GM18907 (cell line): ENCODE measurements around the gene TLL2.

ENCODE experiments used
- ATAC-seq: cut with Tn5 transposase; IDR thresholded peaks from one replicate; pipeline ENCODE4 v1.9.1; 2021; ENCODE audit warnings: mild to moderate bottlenecking, moderate library complexity; ENCODE audit not compliant: unreplicated experiment

TLL2 gene

DNA sequence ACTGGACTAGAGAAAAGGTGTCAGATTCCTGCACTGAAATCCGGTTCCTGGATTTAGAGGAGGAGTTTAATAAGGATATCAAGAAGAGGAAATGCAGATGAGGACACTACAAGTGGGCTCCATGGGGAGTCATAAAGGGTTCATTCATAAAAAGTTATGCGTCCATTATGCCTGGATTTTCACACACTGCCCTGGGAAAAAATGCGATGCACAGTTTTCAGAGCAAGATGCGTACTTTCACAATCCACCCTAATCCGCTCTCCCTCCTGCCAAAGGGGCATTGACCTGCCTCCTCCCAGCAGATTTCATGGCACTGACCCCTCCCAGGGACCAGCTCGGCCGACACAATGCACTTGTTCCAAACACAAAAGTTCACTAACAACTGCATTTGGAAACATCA lies 112.7 kb downstream of the TLL2 start:
- no peak for ATAC-seq

GRCh38 chr10:96400465-96400864 lies 113.3 kb downstream of the TLL2 start:
- no peak for ATAC-seq

- no peak for ATAC-seq
Observed at GRCh38 chr10:96397902-96398301, 115.8 kb downstream of the TLL2 start.

GRCh38 chr10:96395931-96396877 lies 117.5 kb downstream of the TLL2 start:
- no peak for ATAC-seq

- no peak for ATAC-seq
Observed at GRCh38 chr10:96390460-96390864, 123.3 kb downstream of the TLL2 start.

DNA sequence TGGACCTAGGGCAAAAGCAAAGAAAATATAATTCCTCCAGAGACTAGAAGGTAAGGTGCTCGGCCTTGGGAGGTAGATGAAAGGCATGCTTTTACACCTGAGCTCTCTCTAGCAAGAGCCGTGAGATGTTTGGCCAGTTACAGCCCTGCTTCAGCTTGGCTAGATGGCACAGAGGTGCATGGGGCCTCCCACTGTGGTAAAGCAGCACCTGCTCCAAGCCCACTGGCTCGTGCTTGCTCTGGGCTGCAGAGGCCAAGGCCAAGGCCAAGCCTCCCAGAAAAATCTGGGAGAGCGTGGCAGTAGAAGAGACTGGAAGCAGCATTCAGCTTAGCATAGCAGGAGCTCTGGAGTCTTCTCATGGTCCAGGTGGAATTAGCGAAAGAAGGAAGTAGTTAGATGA lies 123.9 kb downstream of the TLL2 start:
- ATAC-seq, result no peak

GRCh38 chr10:96387601-96388000 lies 126.1 kb downstream of the TLL2 start:
- no peak for ATAC-seq

DNA sequence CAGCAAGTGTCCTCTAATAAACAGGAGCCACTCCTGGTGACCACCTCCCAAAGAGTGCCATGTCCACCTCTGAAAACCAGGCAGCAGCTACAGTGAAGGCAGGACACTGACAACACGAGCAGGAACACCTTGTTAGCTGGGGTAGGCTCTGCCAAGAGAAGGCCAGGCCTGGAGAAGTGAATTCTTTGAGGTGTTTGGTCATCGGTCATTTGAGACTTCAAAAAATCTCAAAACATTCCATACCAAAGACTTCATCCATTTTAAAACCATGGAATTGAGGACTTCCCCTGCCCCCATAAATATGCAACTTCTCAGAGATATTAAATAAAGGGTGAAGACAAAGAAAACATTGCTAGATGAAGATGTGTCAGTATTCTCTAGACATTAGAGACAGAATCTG lies 126.6 kb downstream of the TLL2 start:
- ATAC-seq, result no peak

GRCh38 chr10:96384506-96384905 lies 129.2 kb downstream of the TLL2 start:
- no peak for ATAC-seq

DNA sequence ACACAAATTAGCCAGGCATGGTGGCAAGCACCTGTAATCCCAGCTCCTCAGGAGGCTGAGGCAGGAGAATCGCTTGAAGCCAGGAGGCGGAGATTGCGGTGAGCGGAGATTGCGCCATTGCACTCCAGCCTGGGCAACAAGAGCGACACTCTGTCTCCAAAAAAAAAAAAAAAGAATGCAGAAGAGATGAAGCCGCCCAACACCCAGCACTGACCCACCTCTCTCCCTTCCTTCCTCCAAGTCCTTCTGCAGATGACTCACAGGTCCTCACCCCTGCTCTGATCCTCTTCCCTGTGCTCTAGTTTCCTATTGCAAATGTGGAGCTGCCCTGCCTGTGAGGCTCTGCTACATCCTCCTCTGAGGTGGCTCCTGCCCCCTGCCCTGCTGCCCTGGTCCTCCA lies 132.9 kb downstream of the TLL2 start:
- ATAC-seq, result no peak

GRCh38 chr10:96379758-96380157 lies 134.0 kb downstream of the TLL2 start:
- no peak for ATAC-seq

- ATAC-seq, result no peak
Observed at GRCh38 chr10:96378741-96379140, 135.0 kb downstream of the TLL2 start.

GRCh38 chr10:96377816-96378294 lies 135.9 kb downstream of the TLL2 start:
- ATAC-seq, result no peak

GRCh38 chr10:96376483-96376882 lies 137.2 kb downstream of the TLL2 start:
- peak; percentile 51 for ATAC-seq

DNA sequence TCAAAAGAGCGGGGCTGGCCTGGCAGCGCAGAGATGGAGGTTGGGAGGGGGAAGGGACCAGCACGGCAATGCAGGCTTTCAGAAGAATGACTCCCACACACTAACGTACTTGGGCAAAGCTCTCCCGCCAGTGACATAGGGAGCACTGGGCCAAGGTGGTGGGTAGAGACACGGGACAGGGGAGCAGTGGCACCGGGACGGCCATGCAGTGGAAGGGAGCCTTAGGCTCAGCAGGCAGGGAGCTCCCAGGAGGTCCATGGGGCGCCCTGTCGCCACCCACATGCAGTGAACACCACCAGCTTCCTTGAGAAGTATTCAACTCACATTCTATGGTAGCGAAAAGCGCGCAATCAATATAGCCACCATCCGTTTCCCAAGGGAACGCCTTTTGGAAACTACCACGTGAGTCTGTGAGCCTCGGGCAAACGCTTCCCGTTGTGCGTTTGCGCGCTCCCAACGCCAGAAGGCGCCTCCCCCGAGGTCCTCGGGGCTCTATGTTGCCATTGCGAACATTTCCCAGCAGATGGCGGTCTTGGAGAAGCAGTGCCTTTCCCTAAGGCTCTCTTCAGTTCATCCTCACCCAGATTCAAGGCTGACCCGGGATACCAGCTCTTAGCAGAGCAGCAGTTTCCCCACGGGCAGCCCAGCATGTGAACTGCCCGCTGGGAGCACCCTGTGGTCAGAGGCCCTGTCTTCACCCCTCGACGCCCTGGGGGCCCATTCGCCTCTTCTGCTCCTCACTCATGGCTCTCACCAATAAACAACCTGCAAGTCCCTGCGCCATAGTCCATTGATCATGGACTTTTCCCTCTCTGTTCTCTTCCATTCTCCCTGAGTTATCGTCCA lies 138.5 kb downstream of the TLL2 start:
- ATAC-seq, result peak; percentile 81

DNA sequence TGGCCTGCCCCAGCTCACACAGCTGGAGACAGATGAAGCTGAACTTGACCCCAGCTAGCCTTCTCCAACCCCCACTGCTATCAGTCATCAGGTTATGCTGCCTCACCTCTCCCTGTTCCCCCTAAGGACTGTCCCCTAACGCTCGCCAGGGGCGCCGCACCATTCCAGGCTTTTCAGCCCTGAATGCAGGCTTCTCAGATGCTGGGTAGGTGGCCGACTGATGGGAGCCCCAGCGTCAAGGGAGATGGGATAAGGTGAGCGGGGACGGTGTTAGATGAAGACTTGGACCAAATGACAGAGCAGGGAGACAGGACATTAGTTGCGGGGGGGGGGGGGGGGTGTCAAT lies 139.1 kb downstream of the TLL2 start:
- no peak for ATAC-seq

DNA sequence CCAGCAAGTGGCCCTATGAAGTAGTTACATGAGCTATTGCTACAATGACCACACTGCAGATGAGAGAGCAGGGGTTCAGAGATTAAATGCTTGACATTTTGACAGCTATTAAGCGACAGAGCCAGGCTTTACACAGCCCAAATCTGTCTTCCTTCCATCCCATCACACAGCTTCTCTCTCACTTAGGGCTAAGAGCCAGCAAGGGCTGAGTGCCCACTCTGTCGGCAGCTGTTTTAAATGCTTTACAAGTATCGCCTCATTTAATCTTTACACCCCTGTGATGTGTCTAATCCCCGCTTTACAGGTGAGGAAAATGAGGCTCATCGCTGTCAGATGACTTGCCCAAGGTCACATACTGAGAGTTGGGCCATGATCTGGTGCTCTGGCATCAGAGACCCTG lies 139.7 kb downstream of the TLL2 start:
- ATAC-seq, result no peak

DNA sequence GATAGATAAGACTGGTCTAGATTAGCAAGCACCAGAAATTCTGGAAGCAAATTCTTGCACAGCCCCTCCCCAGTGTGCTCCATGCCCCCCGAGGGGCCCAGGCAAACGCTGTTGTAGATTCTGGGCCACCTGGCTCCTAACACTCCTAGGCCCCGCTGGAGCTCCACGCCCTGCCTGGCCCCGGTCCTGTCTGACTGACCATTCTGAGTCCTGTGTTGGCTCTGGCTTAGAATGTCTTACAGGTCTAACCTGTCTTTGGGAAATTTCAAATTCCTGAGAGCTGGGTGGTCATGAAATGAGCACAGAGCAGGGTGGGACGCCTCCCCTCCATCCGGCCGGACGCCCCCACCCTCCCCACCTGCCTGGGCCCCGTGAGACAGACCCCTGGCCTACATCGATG lies 142.4 kb downstream of the TLL2 start:
- ATAC-seq, result no peak

DNA sequence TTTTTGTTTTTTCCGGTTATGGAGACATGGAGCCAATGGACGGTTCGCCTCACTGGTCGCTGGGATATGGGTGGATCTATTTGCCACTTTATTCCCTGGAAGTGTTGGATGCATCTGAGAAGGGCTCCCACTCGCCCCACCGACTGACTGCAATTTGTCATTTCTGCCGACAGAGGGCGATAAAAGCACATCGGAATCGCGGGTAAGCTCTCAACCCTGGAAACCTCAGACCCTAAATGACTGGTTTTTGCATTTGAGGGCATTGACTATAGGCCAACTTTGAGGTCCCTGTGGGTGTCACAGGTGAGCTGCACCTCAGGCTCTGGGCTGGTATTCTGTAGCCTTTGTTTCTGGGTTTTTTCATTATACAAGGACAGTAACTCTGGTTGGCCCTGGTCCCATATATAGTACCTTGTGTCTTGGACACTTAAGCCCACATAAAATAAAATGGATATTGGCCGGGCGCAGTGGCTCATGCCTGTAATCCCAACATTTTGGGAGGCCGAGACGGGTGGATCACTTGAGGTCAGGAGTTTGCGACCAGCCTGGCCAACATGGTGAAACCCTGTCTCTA lies 143.1 kb downstream of the TLL2 start:
- ATAC-seq, result no peak

DNA sequence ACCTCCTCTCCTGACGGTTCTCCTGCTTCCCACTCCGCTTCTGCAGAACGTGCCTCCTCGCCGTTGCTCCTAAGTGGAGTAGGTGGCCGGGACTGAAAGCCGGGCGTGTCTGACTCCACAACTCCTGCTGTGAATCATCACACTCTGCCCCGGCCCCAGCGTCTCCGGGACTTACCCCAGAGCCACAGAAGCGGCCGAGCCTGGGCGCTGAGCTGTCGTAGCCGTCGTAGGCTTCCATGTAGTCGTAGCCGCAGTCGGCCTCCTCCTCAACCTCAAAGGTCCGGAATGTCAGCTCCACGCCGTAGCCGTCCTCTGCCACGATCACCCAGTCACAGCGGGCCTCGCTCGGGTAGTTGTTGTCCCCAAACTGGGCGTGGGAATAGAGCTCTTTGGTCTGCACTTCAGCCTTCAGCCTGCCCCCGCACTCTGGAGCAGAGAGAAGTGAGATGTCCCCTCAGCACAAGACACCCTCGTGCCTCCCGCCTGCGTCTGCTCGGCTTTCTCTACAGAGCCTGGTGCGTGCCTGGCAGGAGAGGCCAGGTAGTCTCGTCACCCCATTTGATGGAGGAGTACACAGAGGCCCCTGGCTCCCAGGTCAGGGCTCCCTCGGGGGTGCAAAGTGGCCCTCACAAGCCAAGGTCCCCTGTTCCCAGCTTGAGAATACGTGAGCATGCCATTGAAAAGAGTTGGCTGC lies 143.7 kb downstream of the TLL2 start:
- ATAC-seq, result no peak

GRCh38 chr10:96368971-96369370 lies 144.8 kb downstream of the TLL2 start:
- no peak for ATAC-seq
